WTC11 (cell line): Measurements from ENCODE around the gene LETMD1. TPM values are rescaled to one million over a fixed set of nuclear protein-coding genes. Genes with fewer than 3 reads are reported as not detected.

Source experiments
- ATAC-seq: fragments of 200-7000 bp; cut with Tn5 transposase; 2 replicates; pipeline ENCODE4 v1.10.0; 2021; ENCODE audit warnings: mild to moderate bottlenecking, moderate library complexity
- CTCF ChIA-PET: fragments of 300-600 bp; sonication (Branson Sonifier 250); formaldehyde crosslinking; loops from one replicate; lab custom pipeline; 2021; ENCODE audit warnings: antibody characterized with exemption; lab: Charles Lee
- POLR2A ChIA-PET: fragments of 350-600 bp; sonication (Branson Sonifier 250); formaldehyde crosslinking; loops from one replicate; lab custom pipeline; 2021; ENCODE audit warnings: antibody characterized with exemption; lab: Charles Lee
- DNase-seq: peaks from one replicate; pipeline ENCODE4 v3.0.0; 2021; ENCODE audit warnings: low spot score
- H3K27ac Mint-ChIP-seq: 2 replicates; pipeline ENCODE4 v1.8.0; 2021; ENCODE audit warnings: mixed read lengths
- H3K27me3 Mint-ChIP-seq: 2 replicates; pipeline ENCODE4 v1.8.0; 2021; ENCODE audit warnings: low read depth, mild to moderate bottlenecking, moderate library complexity, mixed read lengths
- H3K36me3 Mint-ChIP-seq: 2 replicates; pipeline ENCODE4 v1.8.0; 2021; ENCODE audit warnings: mixed read lengths
- H3K4me1 Mint-ChIP-seq: 2 replicates; pipeline ENCODE4 v1.8.0; 2022; ENCODE audit warnings: mixed read lengths
- H3K4me3 Mint-ChIP-seq: 2 replicates; pipeline ENCODE4 v1.8.0; 2021; ENCODE audit warnings: mild to moderate bottlenecking, moderate library complexity, mixed read lengths
- H3K9me3 Mint-ChIP-seq: 2 replicates; pipeline ENCODE4 v1.8.0; 2021; ENCODE audit warnings: mixed read lengths
- ARID4B ChIP-seq: sonication (generic); formaldehyde crosslinking; IDR thresholded peaks from 2 replicates; pipeline ENCODE4 v1.8.0; 2023; ENCODE audit warnings: missing genetic modification reagents, mild to moderate bottlenecking, borderline replicate concordance
- ATF1 ChIP-seq: sonication (generic); formaldehyde crosslinking; IDR thresholded peaks from 2 replicates; pipeline ENCODE4 v1.8.1; 2023; ENCODE audit warnings: mild to moderate bottlenecking, moderate library complexity, missing genetic modification reagents
- NFYB ChIP-seq: sonication (generic); formaldehyde crosslinking; conservative IDR thresholded peaks from 2 replicates; pipeline ENCODE4 v1.8.0; 2022; ENCODE audit warnings: low read depth, missing genetic modification reagents
- PRDM15 ChIP-seq: sonication (generic); formaldehyde crosslinking; IDR thresholded peaks from 2 replicates; pipeline ENCODE4 v1.8.0; 2022; ENCODE audit warnings: missing genetic modification reagents
- TP53 ChIP-seq: sonication (generic); formaldehyde crosslinking; IDR thresholded peaks from 2 replicates; pipeline ENCODE4 v1.8.1; 2023; ENCODE audit warnings: mild to moderate bottlenecking, missing genetic modification reagents
- USF1 ChIP-seq: sonication (generic); formaldehyde crosslinking; IDR thresholded peaks from 2 replicates; pipeline ENCODE4 v1.8.0; 2022; ENCODE audit warnings: mild to moderate bottlenecking, missing genetic modification reagents
- USF2 ChIP-seq: sonication (generic); formaldehyde crosslinking; IDR thresholded peaks from 2 replicates; pipeline ENCODE4 v1.8.1; 2023; ENCODE audit warnings: mild to moderate bottlenecking, missing genetic modification reagents, moderate library complexity
- ZNF138 ChIP-seq: sonication (generic); formaldehyde crosslinking; conservative IDR thresholded peaks from 2 replicates; pipeline ENCODE4 v1.8.1; 2022; ENCODE audit warnings: mild to moderate bottlenecking, moderate library complexity, missing genetic modification reagents
- ZNF263 ChIP-seq: sonication (generic); formaldehyde crosslinking; IDR thresholded peaks from 2 replicates; pipeline ENCODE4 v1.8.1; 2022; ENCODE audit warnings: low read depth, mild to moderate bottlenecking, moderate library complexity, missing genetic modification reagents
- ZNF281 ChIP-seq: sonication (generic); formaldehyde crosslinking; IDR thresholded peaks from 2 replicates; pipeline ENCODE4 v1.8.0; 2023; ENCODE audit warnings: mild to moderate bottlenecking, missing genetic modification reagents
- ZNF671 ChIP-seq: fragments of 250-450 bp; sonication (Bioruptor Pico); IDR thresholded peaks from 2 replicates; pipeline ENCODE4 v1.8.0; 2021; ENCODE audit warnings: mild to moderate bottlenecking
- total RNA-seq: library from RNA; stranded (reverse); gene quantifications from 3 replicates; pipeline ENCODE4 v1.2.3, GENCODE V29; 2021
- TF ChIP-seq, protein P1 (sequence below): fragments of 250-450 bp; sonication (Bioruptor Pico); IDR thresholded peaks from 2 replicates; pipeline ENCODE4 v1.9.0; 2021; ENCODE audit warnings: mild to moderate bottlenecking, borderline replicate concordance
- TF ChIP-seq, protein P2 (sequence below): sonication (generic); formaldehyde crosslinking; IDR thresholded peaks from 2 replicates; pipeline ENCODE4 v1.8.1; 2022; ENCODE audit warnings: low read depth, mild to moderate bottlenecking, moderate library complexity, missing genetic modification reagents, borderline replicate concordance
- TF ChIP-seq, protein P3 (sequence below): fragments of 250-450 bp; sonication (Bioruptor Pico); IDR thresholded peaks from 2 replicates; pipeline ENCODE4 v1.9.0; 2021; ENCODE audit warnings: mild to moderate bottlenecking

Gene LETMD1
- total RNA-seq, 1 experiment from 2014 or later = 43.3 TPM

DNA sequence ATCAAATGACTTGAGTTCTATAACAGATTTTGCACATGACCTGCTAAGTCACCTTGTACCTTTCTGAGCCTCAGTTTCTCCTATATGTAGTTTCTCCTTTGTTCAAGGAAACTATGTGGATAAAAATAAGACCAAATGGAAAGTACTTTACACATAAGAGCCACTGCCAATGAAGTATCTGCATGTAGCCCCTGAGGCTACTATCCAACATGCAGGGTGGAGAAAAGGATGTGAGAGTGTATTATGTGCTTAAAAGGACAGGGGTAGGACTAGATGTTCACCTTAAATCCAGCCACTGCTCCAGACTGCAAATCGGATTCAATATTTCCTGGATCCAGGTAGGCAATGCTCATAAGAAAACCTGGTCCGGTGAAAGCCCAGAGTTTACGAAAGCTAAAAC, 43.1 kb upstream of the LETMD1 start (continued):
- TF ChIP-seq PRDM15 (CRISPR knock-in tag) (no peak), ZNF671 (CRISPR knock-in tag) (no peak), ATF1 (no peak)
- TF ChIP-seq, protein P1, sequence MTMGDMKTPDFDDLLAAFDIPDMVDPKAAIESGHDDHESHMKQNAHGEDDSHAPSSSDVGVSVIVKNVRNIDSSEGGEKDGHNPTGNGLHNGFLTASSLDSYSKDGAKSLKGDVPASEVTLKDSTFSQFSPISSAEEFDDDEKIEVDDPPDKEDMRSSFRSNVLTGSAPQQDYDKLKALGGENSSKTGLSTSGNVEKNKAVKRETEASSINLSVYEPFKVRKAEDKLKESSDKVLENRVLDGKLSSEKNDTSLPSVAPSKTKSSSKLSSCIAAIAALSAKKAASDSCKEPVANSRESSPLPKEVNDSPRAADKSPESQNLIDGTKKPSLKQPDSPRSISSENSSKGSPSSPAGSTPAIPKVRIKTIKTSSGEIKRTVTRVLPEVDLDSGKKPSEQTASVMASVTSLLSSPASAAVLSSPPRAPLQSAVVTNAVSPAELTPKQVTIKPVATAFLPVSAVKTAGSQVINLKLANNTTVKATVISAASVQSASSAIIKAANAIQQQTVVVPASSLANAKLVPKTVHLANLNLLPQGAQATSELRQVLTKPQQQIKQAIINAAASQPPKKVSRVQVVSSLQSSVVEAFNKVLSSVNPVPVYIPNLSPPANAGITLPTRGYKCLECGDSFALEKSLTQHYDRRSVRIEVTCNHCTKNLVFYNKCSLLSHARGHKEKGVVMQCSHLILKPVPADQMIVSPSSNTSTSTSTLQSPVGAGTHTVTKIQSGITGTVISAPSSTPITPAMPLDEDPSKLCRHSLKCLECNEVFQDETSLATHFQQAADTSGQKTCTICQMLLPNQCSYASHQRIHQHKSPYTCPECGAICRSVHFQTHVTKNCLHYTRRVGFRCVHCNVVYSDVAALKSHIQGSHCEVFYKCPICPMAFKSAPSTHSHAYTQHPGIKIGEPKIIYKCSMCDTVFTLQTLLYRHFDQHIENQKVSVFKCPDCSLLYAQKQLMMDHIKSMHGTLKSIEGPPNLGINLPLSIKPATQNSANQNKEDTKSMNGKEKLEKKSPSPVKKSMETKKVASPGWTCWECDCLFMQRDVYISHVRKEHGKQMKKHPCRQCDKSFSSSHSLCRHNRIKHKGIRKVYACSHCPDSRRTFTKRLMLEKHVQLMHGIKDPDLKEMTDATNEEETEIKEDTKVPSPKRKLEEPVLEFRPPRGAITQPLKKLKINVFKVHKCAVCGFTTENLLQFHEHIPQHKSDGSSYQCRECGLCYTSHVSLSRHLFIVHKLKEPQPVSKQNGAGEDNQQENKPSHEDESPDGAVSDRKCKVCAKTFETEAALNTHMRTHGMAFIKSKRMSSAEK (CRISPR knock-in tag) = no peak

- Mint-ChIP-seq H3K27ac (peak overlapping the region; percentile 95), H3K36me3 (peaks cover 50% of the 10 kb centered on the region), H3K9me3 (no peaks in the 10 kb centered on the region), H3K27me3 (no peaks in the 10 kb centered on the region), H3K4me3 (peak overlapping the region; percentile 34), H3K4me1 (peaks cover 38% of the 10 kb centered on the region)
- ChIA-PET CTCF (interaction anchor here (1.0 to 3.5 kb wide), 3 partner anchors 19 to 336 kb away, joined by 3 to 30 read pairs (median 3); partner anchors contain the start of gene SLC11A2), POLR2A (interaction anchor here (1.1 to 1.3 kb wide), 2 partner anchors 21 to 22 kb away, joined by 4 to 6 read pairs; partner anchors contain the start of gene SLC11A2)
- DNase-seq = no peak
- peak; percentile 72 for ATAC-seq
- no peak for TF ChIP-seq TP53 (CRISPR knock-in tag)
- TF ChIP-seq ZNF138 (CRISPR knock-in tag) = no peak
- TF ChIP-seq USF1 (CRISPR knock-in tag) = no peak
- no peak for TF ChIP-seq NFYB (CRISPR knock-in tag)
- TF ChIP-seq ARID4B = no peak
- no peak for TF ChIP-seq ZNF263 (CRISPR knock-in tag)
- no peak for TF ChIP-seq ZNF281 (CRISPR knock-in tag)
- TF ChIP-seq, protein P2, sequence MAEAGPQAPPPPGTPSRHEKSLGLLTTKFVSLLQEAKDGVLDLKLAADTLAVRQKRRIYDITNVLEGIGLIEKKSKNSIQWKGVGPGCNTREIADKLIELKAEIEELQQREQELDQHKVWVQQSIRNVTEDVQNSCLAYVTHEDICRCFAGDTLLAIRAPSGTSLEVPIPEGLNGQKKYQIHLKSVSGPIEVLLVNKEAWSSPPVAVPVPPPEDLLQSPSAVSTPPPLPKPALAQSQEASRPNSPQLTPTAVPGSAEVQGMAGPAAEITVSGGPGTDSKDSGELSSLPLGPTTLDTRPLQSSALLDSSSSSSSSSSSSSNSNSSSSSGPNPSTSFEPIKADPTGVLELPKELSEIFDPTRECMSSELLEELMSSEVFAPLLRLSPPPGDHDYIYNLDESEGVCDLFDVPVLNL (CRISPR knock-in tag) = no peak
- no peak for TF ChIP-seq USF2 (CRISPR knock-in tag)
- TF ChIP-seq, protein P3, sequence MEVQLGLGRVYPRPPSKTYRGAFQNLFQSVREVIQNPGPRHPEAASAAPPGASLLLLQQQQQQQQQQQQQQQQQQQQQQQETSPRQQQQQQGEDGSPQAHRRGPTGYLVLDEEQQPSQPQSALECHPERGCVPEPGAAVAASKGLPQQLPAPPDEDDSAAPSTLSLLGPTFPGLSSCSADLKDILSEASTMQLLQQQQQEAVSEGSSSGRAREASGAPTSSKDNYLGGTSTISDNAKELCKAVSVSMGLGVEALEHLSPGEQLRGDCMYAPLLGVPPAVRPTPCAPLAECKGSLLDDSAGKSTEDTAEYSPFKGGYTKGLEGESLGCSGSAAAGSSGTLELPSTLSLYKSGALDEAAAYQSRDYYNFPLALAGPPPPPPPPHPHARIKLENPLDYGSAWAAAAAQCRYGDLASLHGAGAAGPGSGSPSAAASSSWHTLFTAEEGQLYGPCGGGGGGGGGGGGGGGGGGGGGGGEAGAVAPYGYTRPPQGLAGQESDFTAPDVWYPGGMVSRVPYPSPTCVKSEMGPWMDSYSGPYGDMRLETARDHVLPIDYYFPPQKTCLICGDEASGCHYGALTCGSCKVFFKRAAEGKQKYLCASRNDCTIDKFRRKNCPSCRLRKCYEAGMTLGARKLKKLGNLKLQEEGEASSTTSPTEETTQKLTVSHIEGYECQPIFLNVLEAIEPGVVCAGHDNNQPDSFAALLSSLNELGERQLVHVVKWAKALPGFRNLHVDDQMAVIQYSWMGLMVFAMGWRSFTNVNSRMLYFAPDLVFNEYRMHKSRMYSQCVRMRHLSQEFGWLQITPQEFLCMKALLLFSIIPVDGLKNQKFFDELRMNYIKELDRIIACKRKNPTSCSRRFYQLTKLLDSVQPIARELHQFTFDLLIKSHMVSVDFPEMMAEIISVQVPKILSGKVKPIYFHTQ (CRISPR knock-in tag) = no peak
These were observed 42.5 kb upstream of the LETMD1 start for GRCh38 chr12:51005671-51006070.
